ENCODE measurements around the gene PKIB.

- TF ChIP-seq CTCF (IDR thresholded peaks at IDR 0.05; ENCODE audit: extremely low read depth in 1 of 2, insufficient read depth in 1 of 2, low read depth in 1 of 2, low read length in 2 of 2) (no peak), POLR2A (IDR thresholded peaks at IDR 0.05; ENCODE audit: low read depth, low read length) (no peak), MAX (IDR thresholded peaks at IDR 0.05; ENCODE audit: insufficient read depth, insufficient read length) (no peak), FOS (IDR thresholded peaks at IDR 0.05; ENCODE audit: borderline replicate concordance, insufficient read depth, low read length) (no peak), GATA2 (IDR thresholded peaks at IDR 0.05; ENCODE audit: insufficient read depth, insufficient read length, low read depth, low read length) (no peak), POLR2AphosphoS5 (IDR thresholded peaks at IDR 0.05; ENCODE audit: insufficient read depth, low read depth, low read length) (no peak)
Measured at GRCh38 chr6:122712448-122713137, 102.4 kb downstream of the PKIB start.

Measured in endothelial cell of umbilical vein (primary cell).